Liver (tissue), 9 donors: Measurements from ENCODE around the gene IFT52. TPM values are rescaled to one million over a fixed set of nuclear protein-coding genes. Genes with fewer than 3 reads are reported as not detected.

Experiments
- DNase-seq: peaks from one replicate; pipeline ENCODE4 v3.0.0-alpha.2; 2017; ENCODE audit warnings: low spot score
- H3K27ac ChIP-seq, 2 donors: one replicate each; pipeline ENCODE4 v1.7.0; 2013; ENCODE audit warnings: inconsistent platforms in 2 of 2, low read length in 2 of 2, control low read depth in 1 of 2, low read depth in 1 of 2, mild to moderate bottlenecking in 1 of 2
- H3K27me3 ChIP-seq, 4 donors: one replicate each; pipeline versions ENCODE4 v1.6.1 to v1.7.0; 2013; ENCODE audit warnings: low read length in 3 of 4, inconsistent platforms in 1 of 4, mild to moderate bottlenecking in 1 of 4, moderate library complexity in 1 of 4; ENCODE audit not compliant: control insufficient read depth in 4 of 4, insufficient read depth in 4 of 4
- H3K36me3 ChIP-seq, 4 donors: one replicate each; pipeline versions ENCODE4 v1.6.1 to v1.7.0; 2013; ENCODE audit warnings: low read length in 3 of 4, mild to moderate bottlenecking in 3 of 4, low read depth in 1 of 4, moderate library complexity in 1 of 4; ENCODE audit not compliant: control insufficient read depth in 4 of 4, insufficient read depth in 3 of 4
- H3K4me1 ChIP-seq, 4 donors: one replicate each; pipeline versions ENCODE4 v1.6.1 to v1.7.0; 2013; ENCODE audit warnings: low read length in 3 of 4, mild to moderate bottlenecking in 3 of 4, moderate library complexity in 1 of 4; ENCODE audit not compliant: control insufficient read depth in 4 of 4, insufficient read depth in 4 of 4
- H3K4me3 ChIP-seq, 3 donors: one replicate each; pipeline versions ENCODE4 v1.6.1 to v1.7.0; 2013; ENCODE audit warnings: low read length in 3 of 3, control low read depth in 1 of 3, low read depth in 1 of 3, mild to moderate bottlenecking in 1 of 3
- H3K9ac ChIP-seq, 2 donors: one replicate each; pipeline ENCODE4 v1.7.0; 2013; ENCODE audit warnings: low read length in 2 of 2, mild to moderate bottlenecking in 2 of 2, moderate library complexity in 2 of 2, control low read depth in 1 of 2, low read depth in 1 of 2
- H3K9me3 ChIP-seq, 4 donors: one replicate each; pipeline versions ENCODE4 v1.6.1 to v1.7.0; 2013; ENCODE audit warnings: low read length in 3 of 4; ENCODE audit not compliant: control insufficient read depth in 4 of 4
- ATF3 ChIP-seq: IDR thresholded peaks from 2 replicates; pipeline ENCODE4 v1.6.1; 2016; ENCODE audit warnings: antibody characterized with exemption
- CTCF ChIP-seq: fragments of 150-350 bp; IDR thresholded peaks from 2 replicates; pipeline ENCODE4 v1.5.1; 2017; ENCODE audit warnings: improper control_type of control experiment, low read depth, low read length; ENCODE audit not compliant: missing input control
- EGR1 ChIP-seq, 2 donors: IDR thresholded peaks; 2 replicates each; pipeline ENCODE4 v1.6.1; 2016 to 2018; ENCODE audit warnings: antibody characterized with exemption in 2 of 2, low read depth in 2 of 2
- FOXA1 ChIP-seq: IDR thresholded peaks from 2 replicates; pipeline ENCODE4 v1.6.1; 2016; ENCODE audit warnings: antibody characterized with exemption
- FOXA2 ChIP-seq: IDR thresholded peaks from 2 replicates; pipeline ENCODE4 v1.6.1; 2016; ENCODE audit warnings: antibody characterized with exemption
- GABPA ChIP-seq, 2 donors: IDR thresholded peaks in 1 of 2; conservative IDR thresholded peaks in 1 of 2; 2 replicates each; pipeline ENCODE4 v1.6.1; 2016; ENCODE audit warnings: antibody characterized with exemption in 2 of 2, mild to moderate bottlenecking in 1 of 2, moderate library complexity in 1 of 2
- HNF4A ChIP-seq, 2 donors: conservative IDR thresholded peaks; 2 replicates each; pipeline ENCODE4 v1.6.1; 2016; ENCODE audit warnings: antibody characterized with exemption in 2 of 2, mild to moderate bottlenecking in 2 of 2
- HNF4G ChIP-seq: IDR thresholded peaks from 2 replicates; pipeline ENCODE4 v1.6.1; 2016; ENCODE audit warnings: antibody characterized with exemption
- JUND ChIP-seq, 2 donors: IDR thresholded peaks; 2 replicates each; pipeline ENCODE4 v1.6.1; 2016; ENCODE audit warnings: antibody characterized with exemption in 2 of 2
- MAX ChIP-seq: IDR thresholded peaks from 2 replicates; pipeline ENCODE4 v1.6.1; 2016; ENCODE audit warnings: antibody characterized with exemption
- NR2F2 ChIP-seq: IDR thresholded peaks from 2 replicates; pipeline ENCODE4 v1.6.1; 2016; ENCODE audit warnings: antibody characterized with exemption
- RAD21 ChIP-seq, 2 donors: IDR thresholded peaks; 2 replicates each; pipeline ENCODE4 v1.6.1; 2016; ENCODE audit warnings: antibody characterized with exemption in 2 of 2, mild to moderate bottlenecking in 2 of 2
- REST ChIP-seq: IDR thresholded peaks from 2 replicates; pipeline ENCODE4 v1.6.1; 2016; ENCODE audit warnings: antibody characterized with exemption, mild to moderate bottlenecking
- RXRA ChIP-seq, 2 donors: IDR thresholded peaks; 2 replicates each; pipeline ENCODE4 v1.6.1; 2017 to 2018; ENCODE audit warnings: antibody characterized with exemption in 2 of 2, mild to moderate bottlenecking in 1 of 2
- SP1 ChIP-seq: IDR thresholded peaks from 2 replicates; pipeline ENCODE4 v1.6.1; 2018; ENCODE audit warnings: antibody characterized with exemption, mild to moderate bottlenecking
- TAF1 ChIP-seq: conservative IDR thresholded peaks from 2 replicates; pipeline ENCODE4 v1.6.1; 2016; ENCODE audit warnings: antibody characterized with exemption, mild to moderate bottlenecking
- YY1 ChIP-seq: IDR thresholded peaks from 2 replicates; pipeline ENCODE4 v1.6.1; 2016; ENCODE audit warnings: antibody characterized with exemption, mild to moderate bottlenecking
- ZBTB33 ChIP-seq: IDR thresholded peaks from 2 replicates; pipeline ENCODE4 v1.6.1; 2016; ENCODE audit warnings: antibody characterized with exemption
- WGBS: extraction: QIAGEN DNeasy Blood & Tissue Kit; methylation state at CpG from one replicate; pipeline ENCODE4 v1.1.7; 2013; 5-methylcytosine and 5-hydroxymethylcytosine counted together
- polyA plus RNA-seq, 2 donors: library from polyadenylated mRNA; stranded (reverse) in 1 of 2; unstranded in 1 of 2; fragments of 200-250 nt in 1 of 2; fragments of >200 nt in 1 of 2; fragmentation: Nextera tagmentation in 1 of 2; extraction: Ambion mirVana in 1 of 2; gene quantifications; one replicate each; pipeline versions ENCODE4 v1.2.1 to v1.2.3, GENCODE V29; 2013 to 2015
- total RNA-seq, 2 donors: library from RNA; depleted of rRNA; stranded (reverse); fragments of >200 nt; gene quantifications; one replicate each; pipeline ENCODE4 v1.2.3, GENCODE V29; 2014
- donor health status: healthy.
- donor health status: healthy.
- donor health status: healthy.
- donor health status: healthy.
- donor health status: healthy.

The IFT52 gene
- total and polyA plus RNA-seq, 4 donors: 3.3 to 24.3 (median 4.8) TPM

- Histone ChIP-seq H3K27ac (no peak overlapping the region), H3K9ac (no peak overlapping the region), H3K9me3 (no peaks in the 10 kb centered on the region), H3K4me1 (no peaks in the 10 kb centered on the region), H3K27me3 (no peaks in the 10 kb centered on the region), H3K4me3 (no peak overlapping the region), H3K36me3 (no peaks in the 10 kb centered on the region)
- no peak for DNase-seq
- TF ChIP-seq JUND (IDR thresholded peaks at IDR 0.05) (no peak), FOXA1 (no peak), TAF1 (no peak), REST (no peak), MAX (no peak), ATF3 (no peak), YY1 (no peak), RXRA (IDR thresholded peaks at IDR 0.05) (no peak), SP1 (no peak), EGR1 (IDR thresholded peaks at IDR 0.05; ENCODE audit: low read depth in 2 of 2) (no peak), HNF4A (conservative IDR thresholded peaks at IDR 0.05) (no peak), NR2F2 (no peak), CTCF (no peak), ZBTB33 (no peak), FOXA2 (no peak), GABPA (IDR thresholded peaks at IDR 0.05 in 1 of 2, conservative IDR thresholded peaks at IDR 0.05 in 1 of 2) (no peak), HNF4G (no peak), RAD21 (IDR thresholded peaks at IDR 0.05) (no peak)
- 81% methylated on average over 2 of the region's 2 CpGs for WGBS
Measured at GRCh38 chr20:43681991-43682410, 91.3 kb downstream of the IFT52 start.

GRCh38 chr20:43682446-43682845 is 91.7 kb downstream of the IFT52 start:
- H3K27me3 ChIP-seq: no peaks in the 10 kb centered on the region
- 95% methylated on average over 9 of the region's 9 CpGs for WGBS
- H3K36me3 ChIP-seq: no peaks in the 10 kb centered on the region
- DNase-seq: no peak
- no peak overlapping the region for H3K4me3 ChIP-seq
- H3K9me3 ChIP-seq: no peaks in the 10 kb centered on the region
- H3K27ac ChIP-seq: no peak overlapping the region
- H3K4me1 ChIP-seq: no peaks in the 10 kb centered on the region
- H3K9ac ChIP-seq: no peak overlapping the region
- no peak for TF ChIP-seq NR2F2
- TF ChIP-seq CTCF: no peak
- TF ChIP-seq HNF4A (conservative IDR thresholded peaks at IDR 0.05): no peak
- no peak for TF ChIP-seq RAD21 (IDR thresholded peaks at IDR 0.05)
- no peak for TF ChIP-seq JUND (IDR thresholded peaks at IDR 0.05)
- no peak for TF ChIP-seq ATF3
- no peak for TF ChIP-seq SP1
- no peak for TF ChIP-seq HNF4G
- no peak for TF ChIP-seq GABPA (IDR thresholded peaks at IDR 0.05 in 1 of 2, conservative IDR thresholded peaks at IDR 0.05 in 1 of 2)
- no peak for TF ChIP-seq FOXA2
- no peak for TF ChIP-seq MAX
- no peak for TF ChIP-seq FOXA1
- TF ChIP-seq RXRA (IDR thresholded peaks at IDR 0.05): no peak
- no peak for TF ChIP-seq ZBTB33
- no peak for TF ChIP-seq TAF1
- no peak for TF ChIP-seq EGR1 (IDR thresholded peaks at IDR 0.05; ENCODE audit: low read depth in 2 of 2)
